Right cardiac atrium (tissue), 5 donors: ENCODE data around the gene CAPN8. TPM values are rescaled to one million over a fixed set of nuclear protein-coding genes. Genes with fewer than 3 reads are reported as not detected.
"Not testable (repeated sequence)": the region's sequence is repeated elsewhere in the genome, so short reads cannot be mapped to it uniquely, and the experiment has no call there.

ENCODE experiments used
- ATAC-seq, 2 donors: fragments of 200-7000 bp; cut with Tn5 transposase; one replicate each; pipeline versions ENCODE4 v1.8.0 to v1.9.1; 2020; ENCODE audit warnings: moderate library complexity in 2 of 2, mild to moderate bottlenecking in 1 of 2
- DNase-seq, 3 donors: peaks; one replicate each; pipeline ENCODE4 v3.0.0-alpha.2; 2020
- H3K27ac ChIP-seq: one replicate; pipeline ENCODE4 v1.5.1; 2013; ENCODE audit warnings: mild to moderate bottlenecking, low read length, control low read depth, moderate library complexity
- H3K27me3 ChIP-seq: one replicate; pipeline ENCODE4 v1.6.1; 2013; ENCODE audit not compliant: control insufficient read depth, insufficient read depth
- H3K4me1 ChIP-seq: one replicate; pipeline ENCODE4 v1.6.1; 2013; ENCODE audit warnings: low read length; ENCODE audit not compliant: control insufficient read depth, insufficient read depth
- H3K4me3 ChIP-seq: one replicate; pipeline ENCODE4 v1.5.1; 2013; ENCODE audit warnings: low read length, control low read depth
- H3K9me3 ChIP-seq: one replicate; pipeline ENCODE4 v1.6.1; 2013; ENCODE audit warnings: low read length; ENCODE audit not compliant: control insufficient read depth
- WGBS: extraction: QIAGEN DNeasy Blood & Tissue Kit; methylation state at CpG from one replicate; pipeline ENCODE4 v1.1.7; 2013; 5-methylcytosine and 5-hydroxymethylcytosine counted together
- intact Hi-C, 4 donors: fragments of 100-400 bp; cut with DNase I; formaldehyde crosslinking; loops; one replicate each; pipeline versions ENCODE4 v1.11.0 to v1.14.0; 2022 to 2023
- polyA plus RNA-seq: library from polyadenylated mRNA; stranded (reverse); fragments of 200-250 nt; gene quantifications from one replicate; pipeline ENCODE4 v1.2.3, GENCODE V29; 2013
- total RNA-seq, 4 donors: library from RNA; stranded (reverse); fragmentation: NEBNext Ultra II Directional; extraction: Animal tissue kit (Norgen Biotek cat#: 25700); gene quantifications; one replicate each; pipeline ENCODE4 v1.2.1, GENCODE V29; 2021
- donor health status: healthy with polysubstance abuse.
- donor health status: DM: no; HTN: yes; CAD: no.
- donor health status: DM: no; HTN: no; CAD: no.
- donor health status: DM: no; HTN: yes; CAD: no; lungs with severe emphysema.
- donor health status: DM: yes; HTN: yes; CAD: no.

Gene CAPN8
- total and polyA plus RNA-seq, 5 donors: 0.23 TPM; not detected in 4

DNA sequence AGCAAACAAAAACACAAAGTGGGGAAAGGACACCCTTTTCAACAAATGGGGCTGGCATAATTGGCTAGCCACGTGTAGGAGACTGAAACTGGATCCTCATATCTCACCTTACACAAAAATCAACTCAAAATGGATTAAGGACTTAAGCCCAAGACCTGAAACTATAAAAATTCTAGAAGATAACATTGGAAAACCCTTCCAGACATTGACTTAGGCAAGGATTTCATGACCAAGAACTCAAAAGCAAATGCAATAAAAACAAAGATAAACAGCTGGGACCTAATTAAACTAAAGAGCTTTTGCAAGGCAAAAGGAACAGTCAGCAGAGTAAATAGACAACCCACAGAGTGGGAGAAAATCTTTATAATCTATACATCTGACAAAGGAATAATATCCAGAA is 146.9 kb downstream of the CAPN8 start:
- 68% methylated on average over 1 of the region's 1 CpG for WGBS
- H3K4me3 ChIP-seq, H3K9me3 ChIP-seq, ATAC-seq, intact Hi-C loops, H3K4me1 ChIP-seq, H3K27ac ChIP-seq, DNase-seq, H3K27me3 ChIP-seq: not testable (repeated sequence)

- DNase-seq (no peak), ATAC-seq (peak in 1 of 2 donors; percentile 24)
- 58% methylated on average over 7 of the region's 7 CpGs for WGBS
- H3K27me3 ChIP-seq: no peaks in the 10 kb centered on the region
- H3K4me1 ChIP-seq: no peaks in the 10 kb centered on the region
- H3K4me3 ChIP-seq: no peak overlapping the region
- H3K27ac ChIP-seq: no peak overlapping the region
- intact Hi-C loops: no loop called here
- H3K9me3 ChIP-seq: peaks cover 2% of the 10 kb centered on the region
These were observed 149.6 kb downstream of the CAPN8 start for GRCh38 chr1:223515926-223516325.

DNA sequence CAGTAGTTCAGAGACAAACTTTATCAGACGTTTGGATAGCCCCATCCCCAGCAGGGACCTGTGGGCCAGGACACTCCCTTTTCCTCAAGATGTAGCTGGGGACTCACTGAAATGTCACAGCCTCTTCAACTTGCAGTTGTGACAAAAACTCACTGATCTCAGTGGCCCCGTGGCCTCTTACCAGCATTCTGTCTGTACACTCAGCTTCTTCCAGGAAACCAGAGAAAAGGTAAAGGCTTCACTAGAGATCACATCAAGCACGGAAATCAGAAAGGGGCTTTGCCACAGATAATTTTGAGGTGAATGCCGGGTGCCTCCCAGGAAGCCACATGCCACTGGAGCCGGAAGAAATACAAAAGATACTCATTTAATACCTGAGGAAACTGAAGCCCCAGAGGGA is 150.1 kb downstream of the CAPN8 start:
- H3K9me3 ChIP-seq: peaks cover 2% of the 10 kb centered on the region
- H3K4me1 ChIP-seq: no peaks in the 10 kb centered on the region
- ATAC-seq (no peak), DNase-seq (no peak)
- intact Hi-C loops: no loop called here
- no peak overlapping the region for H3K4me3 ChIP-seq
- WGBS: 63% methylated on average over 5 of the region's 5 CpGs
- H3K27ac ChIP-seq: no peak overlapping the region
- H3K27me3 ChIP-seq: no peaks in the 10 kb centered on the region

DNA sequence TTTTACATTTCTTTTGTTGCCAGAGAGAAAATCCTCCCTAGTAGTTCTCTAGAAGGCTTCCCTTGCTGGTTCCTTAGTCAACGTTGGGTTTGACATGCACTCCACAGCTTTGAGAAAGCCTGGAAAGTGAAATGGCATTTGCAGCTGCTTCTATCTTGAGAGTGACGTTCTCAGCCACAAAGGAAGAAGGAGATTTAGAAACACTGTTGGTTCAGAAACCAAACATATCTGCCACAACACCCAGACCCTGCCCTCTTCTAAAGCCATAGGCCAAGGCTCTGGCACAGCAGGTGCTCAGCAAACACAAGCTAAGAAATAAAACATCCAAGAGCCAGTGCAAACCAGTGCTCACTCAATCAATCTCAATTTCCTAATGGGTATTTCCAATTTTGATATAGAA is 150.9 kb downstream of the CAPN8 start:
- WGBS: 55% methylated on average over 2 of the region's 2 CpGs
- ATAC-seq: no peak
- intact Hi-C loops: no loop called here

DNA sequence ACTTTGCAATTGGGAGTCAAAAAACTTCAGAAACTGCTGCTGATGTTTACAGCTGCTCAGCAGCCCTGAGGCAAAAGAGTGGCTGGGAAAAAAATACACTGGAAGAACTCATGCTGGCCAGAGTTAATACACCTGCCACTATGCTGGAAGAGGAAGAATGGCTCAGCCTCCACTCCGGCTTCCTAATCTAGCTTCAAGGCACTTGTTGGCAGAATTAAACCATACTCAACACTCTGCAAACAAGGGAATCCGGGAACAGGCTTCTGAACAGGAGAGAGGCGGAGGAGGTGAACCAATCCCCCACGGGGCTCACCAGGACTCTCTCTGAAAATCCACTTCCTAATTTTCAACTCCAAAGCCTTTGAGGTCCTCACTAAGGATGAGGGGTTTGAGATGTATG is 152.2 kb downstream of the CAPN8 start:
- Histone ChIP-seq H3K27me3 (no peaks in the 10 kb centered on the region), H3K4me1 (no peaks in the 10 kb centered on the region), H3K9me3 (no peaks in the 10 kb centered on the region), H3K4me3 (no peak overlapping the region), H3K27ac (no peak overlapping the region)
- intact Hi-C loops: no loop called here
- ATAC-seq: no peak
- no peak for DNase-seq
- 48% methylated on average over 4 of the region's 4 CpGs for WGBS

More for the DNA sequence above, 150.9 kb downstream of the CAPN8 start:
- Histone ChIP-seq H3K4me3 (no peak overlapping the region), H3K27me3 (no peaks in the 10 kb centered on the region), H3K9me3 (peaks cover 1% of the 10 kb centered on the region), H3K27ac (no peak overlapping the region), H3K4me1 (no peaks in the 10 kb centered on the region)
- DNase-seq: no peak

DNA sequence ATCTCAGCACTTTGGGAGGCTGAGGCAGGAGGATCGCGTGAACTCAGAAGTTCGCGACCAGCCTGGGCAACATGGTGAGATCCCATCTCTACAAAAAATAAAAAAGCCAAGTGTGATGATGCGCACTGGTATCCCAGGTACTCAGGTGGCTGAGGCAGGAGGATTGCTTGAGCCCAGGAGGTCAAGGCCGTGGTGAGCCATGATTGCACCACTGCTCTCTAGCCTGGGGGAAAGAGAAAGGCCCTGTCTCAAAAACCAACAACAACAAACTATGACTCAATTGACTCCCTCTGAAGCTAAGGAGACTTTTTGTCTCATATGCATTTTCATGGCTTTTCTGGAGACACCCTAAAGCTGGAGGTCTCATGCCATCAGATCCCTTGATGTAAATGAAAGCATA is 153.4 kb downstream of the CAPN8 start:
- Histone ChIP-seq H3K27ac (no peak overlapping the region), H3K27me3 (no peaks in the 10 kb centered on the region), H3K4me1 (no peaks in the 10 kb centered on the region), H3K9me3 (no peaks in the 10 kb centered on the region), H3K4me3 (no peak overlapping the region)
- intact Hi-C loops: no loop called here
- ATAC-seq (no peak), DNase-seq (no peak)
- 87% methylated on average over 6 of the region's 6 CpGs for WGBS

DNA sequence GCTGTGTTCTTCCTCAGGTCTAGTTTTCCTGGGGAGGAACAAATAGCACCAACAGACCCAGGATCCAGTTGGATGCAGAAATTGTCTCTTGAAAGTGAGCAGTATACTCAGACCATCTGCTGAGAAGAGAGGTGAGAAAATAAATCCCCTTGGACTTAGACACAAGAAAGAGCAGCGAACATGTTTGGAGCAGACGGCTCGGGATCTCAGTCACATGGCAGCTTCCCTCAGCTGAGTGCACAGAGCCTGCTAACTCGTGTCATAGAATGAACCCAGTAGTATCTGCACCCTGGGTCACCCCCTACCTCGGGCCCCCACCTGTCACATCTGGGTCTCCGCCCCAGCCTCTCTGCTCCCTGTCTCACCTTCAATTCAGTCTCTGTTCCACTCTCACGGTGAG is 156.7 kb downstream of the CAPN8 start:
- H3K27me3 ChIP-seq: no peaks in the 10 kb centered on the region
- DNase-seq: no peak
- H3K9me3 ChIP-seq: no peaks in the 10 kb centered on the region
- H3K4me1 ChIP-seq: no peaks in the 10 kb centered on the region
- intact Hi-C loops: no loop called here
- H3K27ac ChIP-seq: no peak overlapping the region
- ATAC-seq: no peak
- WGBS: 67% methylated on average over 7 of the region's 7 CpGs
- no peak overlapping the region for H3K4me3 ChIP-seq

GRCh38 chr1:223504741-223505140 is 160.8 kb downstream of the CAPN8 start:
- no peaks in the 10 kb centered on the region for H3K9me3 ChIP-seq
- H3K27me3 ChIP-seq: no peaks in the 10 kb centered on the region
- H3K4me3 ChIP-seq: no peak overlapping the region
- no peak for ATAC-seq
- 64% methylated on average over 4 of the region's 4 CpGs for WGBS
- DNase-seq: no peak
- intact Hi-C loops: no loop called here
- no peaks in the 10 kb centered on the region for H3K4me1 ChIP-seq
- no peak overlapping the region for H3K27ac ChIP-seq

- no peaks in the 10 kb centered on the region for H3K9me3 ChIP-seq
- 92% methylated on average over 4 of the region's 4 CpGs for WGBS
- DNase-seq: no peak
These were observed 162.2 kb downstream of the CAPN8 start for GRCh38 chr1:223503348-223503747.

GRCh38 chr1:223500560-223501425 is 164.7 kb downstream of the CAPN8 start:
- DNase-seq (no peak), ATAC-seq (no peak)
- H3K4me1 ChIP-seq: no peaks in the 10 kb centered on the region
- 73% methylated on average over 11 of the region's 11 CpGs for WGBS
- intact Hi-C loops: no loop called here
- H3K9me3 ChIP-seq: no peaks in the 10 kb centered on the region
- no peaks in the 10 kb centered on the region for H3K27me3 ChIP-seq
- H3K27ac ChIP-seq: no peak overlapping the region
- no peak overlapping the region for H3K4me3 ChIP-seq

More at GRCh38 chr1:223503348-223503747, 162.2 kb downstream of the CAPN8 start:
- H3K4me1 ChIP-seq: no peaks in the 10 kb centered on the region
- intact Hi-C loops: no loop called here
- no peaks in the 10 kb centered on the region for H3K27me3 ChIP-seq
- H3K4me3 ChIP-seq: no peak overlapping the region
- no peak overlapping the region for H3K27ac ChIP-seq
- ATAC-seq: no peak

- DNase-seq (no peak), ATAC-seq (no peak)
- Histone ChIP-seq H3K4me3 (no peak overlapping the region), H3K27ac (no peak overlapping the region), H3K9me3 (no peaks in the 10 kb centered on the region), H3K4me1 (no peaks in the 10 kb centered on the region), H3K27me3 (no peaks in the 10 kb centered on the region)
- intact Hi-C loops: no loop called here
- 81% methylated on average over 6 of the region's 6 CpGs for WGBS
These were observed 168.6 kb downstream of the CAPN8 start for GRCh38 chr1:223496883-223497282.
